H9 (cell line): ENCODE results near the gene EOMES. TPM values are rescaled to one million over a fixed set of nuclear protein-coding genes. Genes with fewer than 3 reads are reported as not detected.

Source experiments
- DNase-seq: peaks from one replicate; pipeline ENCODE4 v3.0.0-alpha.2; 2017
- H2AFZ ChIP-seq: one replicate; pipeline ENCODE4 v1.6.1; 2013; ENCODE audit warnings: mild to moderate bottlenecking, low read length, control low read depth, moderate library complexity
- H2AK5ac ChIP-seq: 2 replicates; pipeline ENCODE4 v1.6.1; 2013; ENCODE audit warnings: low read length, control low read depth, mixed read lengths; ENCODE audit not compliant: insufficient read length
- H2BK120ac ChIP-seq: one replicate; pipeline ENCODE4 v1.6.1; 2013; ENCODE audit warnings: low read depth, mild to moderate bottlenecking, low read length, control low read depth, inconsistent platforms; ENCODE audit not compliant: poor library complexity, severe bottlenecking
- H2BK12ac ChIP-seq: 2 replicates; pipeline ENCODE4 v1.6.1; 2013; ENCODE audit warnings: low read length, control low read depth, mixed read lengths, low read depth; ENCODE audit not compliant: insufficient read length
- H2BK15ac ChIP-seq: 2 replicates; pipeline ENCODE4 v1.6.1; 2013; ENCODE audit warnings: low read depth, low read length, control low read depth
- H2BK20ac ChIP-seq: one replicate; pipeline ENCODE4 v1.6.1; 2013; ENCODE audit warnings: low read depth, mild to moderate bottlenecking, low read length, control low read depth, inconsistent platforms; ENCODE audit not compliant: poor library complexity, severe bottlenecking
- H2BK5ac ChIP-seq: 2 replicates; pipeline ENCODE4 v1.6.1; 2013; ENCODE audit warnings: low read length, control low read depth, mixed read lengths; ENCODE audit not compliant: insufficient read length
- H3K14ac ChIP-seq: 2 replicates; pipeline ENCODE4 v1.6.1; 2013; ENCODE audit warnings: low read length, control low read depth; ENCODE audit not compliant: insufficient read depth
- H3K18ac ChIP-seq: 2 replicates; pipeline ENCODE4 v1.6.1; 2013; ENCODE audit warnings: low read depth, mild to moderate bottlenecking, mixed read lengths, low read length, control low read depth; ENCODE audit not compliant: insufficient read length
- H3K23ac ChIP-seq: 2 replicates; pipeline ENCODE4 v1.6.1; 2013; ENCODE audit warnings: low read length, control low read depth, mixed read lengths, low read depth; ENCODE audit not compliant: insufficient read length
- H3K23me2 ChIP-seq: 2 replicates; pipeline ENCODE4 v1.6.1; 2013; ENCODE audit warnings: low read depth, mild to moderate bottlenecking, mixed read lengths, low read length, control low read depth; ENCODE audit not compliant: insufficient read length, poor library complexity, severe bottlenecking
- H3K27ac ChIP-seq: 2 replicates; pipeline ENCODE4 v1.5.1; 2013; ENCODE audit warnings: low read length, control low read depth, mixed read lengths, low read depth; ENCODE audit not compliant: insufficient read length
- H3K27me3 ChIP-seq: 2 replicates; pipeline ENCODE4 v1.6.1; 2013; ENCODE audit warnings: low read length, control low read depth, inconsistent platforms; ENCODE audit not compliant: insufficient read depth
- H3K4ac ChIP-seq: 2 replicates; pipeline ENCODE4 v1.6.1; 2013; ENCODE audit warnings: low read depth, mild to moderate bottlenecking, control low read depth, inconsistent platforms, low read length, moderate library complexity
- H3K4me1 ChIP-seq: 2 replicates; pipeline ENCODE4 v1.6.1; 2013; ENCODE audit warnings: low read length, control low read depth, inconsistent platforms; ENCODE audit not compliant: insufficient read depth
- H3K4me2 ChIP-seq: 2 replicates; pipeline ENCODE4 v1.6.1; 2013; ENCODE audit warnings: low read length, control low read depth, mixed read lengths; ENCODE audit not compliant: insufficient read length, insufficient read depth
- H3K56ac ChIP-seq: 2 replicates; pipeline ENCODE4 v1.6.1; 2013; ENCODE audit warnings: low read depth, mild to moderate bottlenecking, mixed read lengths, low read length, control low read depth; ENCODE audit not compliant: insufficient read length
- H3K79me1 ChIP-seq: 2 replicates; pipeline ENCODE4 v1.6.1; 2013; ENCODE audit warnings: low read depth, mild to moderate bottlenecking, moderate library complexity, low read length, control low read depth, inconsistent platforms; ENCODE audit not compliant: insufficient read depth, poor library complexity, severe bottlenecking
- H3K79me2 ChIP-seq: 2 replicates; pipeline ENCODE4 v1.6.1; 2013; ENCODE audit warnings: low read length, control low read depth, inconsistent platforms; ENCODE audit not compliant: insufficient read depth
- H3K9ac ChIP-seq: 2 replicates; pipeline ENCODE4 v1.6.1; 2013; ENCODE audit warnings: low read length, control low read depth, mixed read lengths; ENCODE audit not compliant: insufficient read length; ENCODE audit errors: extremely low read depth
- H3K9me3 ChIP-seq: one replicate; pipeline ENCODE4 v1.6.1; 2013; ENCODE audit warnings: low read depth, low read length, inconsistent platforms; ENCODE audit not compliant: control insufficient read depth
- H3T11ph ChIP-seq: one replicate; pipeline ENCODE4 v1.6.1; 2013; ENCODE audit warnings: mild to moderate bottlenecking, low read length, control low read depth, inconsistent platforms
- H4K20me1 ChIP-seq: one replicate; pipeline ENCODE4 v1.6.1; 2013; ENCODE audit not compliant: control insufficient read depth, insufficient read length, insufficient read depth
- H4K5ac ChIP-seq: 2 replicates; pipeline ENCODE4 v1.6.1; 2013; ENCODE audit warnings: low read depth, mild to moderate bottlenecking, mixed read lengths, low read length, control low read depth; ENCODE audit not compliant: insufficient read length
- H4K8ac ChIP-seq: replicated peaks from 2 replicates; pipeline ENCODE4 v1.6.1; 2013; ENCODE audit warnings: low read length, control low read depth, mixed read lengths, low read depth; ENCODE audit not compliant: insufficient read length
- H4K91ac ChIP-seq: 2 replicates; pipeline ENCODE4 v1.6.1; 2013; ENCODE audit warnings: low read depth, mild to moderate bottlenecking, moderate library complexity, mixed read lengths, low read length, control low read depth; ENCODE audit not compliant: insufficient read length
- H3K27ac Mint-ChIP-seq, 3 experiments: 2 replicates in 2 of 3; 3 replicates in 1 of 3; pipeline ENCODE4 v1.8.0; 2020 to 2021; ENCODE audit warnings: mixed read lengths in 3 of 3, mild to moderate bottlenecking in 1 of 3, moderate library complexity in 1 of 3
- H3K27me3 Mint-ChIP-seq: 2 replicates; pipeline ENCODE4 v1.8.0; 2021; ENCODE audit warnings: low read depth, mild to moderate bottlenecking, moderate library complexity, mixed read lengths
- H3K36me3 Mint-ChIP-seq, 3 experiments: 2 replicates in 2 of 3; 3 replicates in 1 of 3; pipeline ENCODE4 v1.8.0; 2020 to 2021; ENCODE audit warnings: low read depth in 3 of 3, mixed read lengths in 3 of 3; ENCODE audit not compliant: insufficient read depth in 1 of 3
- H3K4me1 Mint-ChIP-seq, 2 experiments: 2 replicates each; pipeline ENCODE4 v1.8.0; 2020; ENCODE audit warnings: mixed read lengths in 2 of 2
- H3K4me3 Mint-ChIP-seq, 2 experiments: 2 replicates in 1 of 2; 3 replicates in 1 of 2; pipeline ENCODE4 v1.8.0; 2020 to 2021; ENCODE audit warnings: mild to moderate bottlenecking in 2 of 2, mixed read lengths in 2 of 2, moderate library complexity in 1 of 2
- H3K9me3 Mint-ChIP-seq, 2 experiments: 2 replicates in 1 of 2; 3 replicates in 1 of 2; pipeline ENCODE4 v1.8.0; 2020; ENCODE audit warnings: mild to moderate bottlenecking in 2 of 2, mixed read lengths in 2 of 2, moderate library complexity in 1 of 2
- CTCF ChIP-seq: fragments of 200-600 bp; sonication (generic); conservative IDR thresholded peaks from 3 replicates; pipeline ENCODE4 v1.8.0; 2021; ENCODE audit warnings: antibody characterized with exemption, mild to moderate bottlenecking
- WGBS: extraction: QIAGEN DNeasy Blood & Tissue Kit; methylation state at CpG from one replicate; pipeline ENCODE4 v1.1.7; 2013; ENCODE audit warnings: missing lambda C conversion rate, low lambda C conversion rate, mixed read lengths; ENCODE audit not compliant: insufficient read length; ENCODE audit errors: extremely low coverage; 5-methylcytosine and 5-hydroxymethylcytosine counted together
- total RNA-seq: library from RNA; stranded (reverse); gene quantifications from 2 replicates; pipeline ENCODE4 v1.2.1, GENCODE V29; 2021

EOMES gene
- total RNA-seq, 1 experiment from 2014 or later, result 1.7 TPM

GRCh38 chr3:27666708-27667107 is 55.4 kb downstream of the EOMES start:
- Mint-ChIP-seq H3K9me3 (no peaks in the 10 kb centered on the region), H3K27me3 (no peaks in the 10 kb centered on the region), H3K4me1 (peaks cover 22 to 30% of the 10 kb centered on the region in 2 experiments), H3K4me3 (peak overlapping the region; percentile 47 to 65), H3K36me3 (no peaks in the 10 kb centered on the region), H3K27ac (peak overlapping the region; percentile 95 to 100 (median 99))
- peak overlapping the region; percentile 88 for H2BK5ac ChIP-seq
- no peak overlapping the region for H2BK120ac ChIP-seq
- H3K9me3 ChIP-seq, result no peaks in the 10 kb centered on the region
- peak overlapping the region; percentile 56 for H3K4me2 ChIP-seq
- H3K18ac ChIP-seq, result peak overlapping the region; percentile 70
- H3K56ac ChIP-seq, result no peak overlapping the region
- peak overlapping the region; percentile 38 for H2AK5ac ChIP-seq
- H3K4ac ChIP-seq, result no peak overlapping the region
- H3K27me3 ChIP-seq, result no peaks in the 10 kb centered on the region
- H3K9ac ChIP-seq, result peak overlapping the region; percentile 46
- peak; percentile 87 for DNase-seq
- H2AFZ ChIP-seq, result peak overlapping the region; percentile 41
- no peaks in the 10 kb centered on the region for H4K20me1 ChIP-seq
- no peak overlapping the region for H2BK12ac ChIP-seq
- TF ChIP-seq CTCF, result peak; percentile 17; the same call in 1 of the 3 replicates
- H4K91ac ChIP-seq, result no peak overlapping the region
- peak overlapping the region; percentile 58 for H4K5ac ChIP-seq
- peak overlapping the region; percentile 86 for H2BK20ac ChIP-seq
- H3K23me2 ChIP-seq, result no peaks in the 10 kb centered on the region
- WGBS, result no CpG with 5 or more reads among the region's 3 CpGs
- peak overlapping the region; percentile 8; the same call in 1 of the 2 replicates for H3K14ac ChIP-seq
- no peak overlapping the region for H3T11ph ChIP-seq
- no peak overlapping the region for H2BK15ac ChIP-seq
- no peak overlapping the region for H3K23ac ChIP-seq
- H3K4me1 ChIP-seq, result peaks cover 2% of the 10 kb centered on the region; the same call in 1 of the 2 replicates
- H4K8ac ChIP-seq, result no peak overlapping the region
- H3K79me2 ChIP-seq, result no peaks in the 10 kb centered on the region
- H3K79me1 ChIP-seq, result no peaks in the 10 kb centered on the region
- peak overlapping the region; percentile 98 for H3K27ac ChIP-seq
